HEK293T (cell line): ENCODE data around the gene EBP.

Experiments used
- CTCF ChIA-PET: fragments of 350-600 bp; formaldehyde crosslinking; extraction: SDS; loops from one replicate; lab custom pipeline; 2021; ENCODE audit warnings: antibody characterized with exemption, inconsistent platforms; lab: Yijun Ruan, JAX
- POLR2A ChIA-PET: fragments of 350-600 bp; formaldehyde crosslinking; extraction: SDS; loops from one replicate; lab custom pipeline; 2020; ENCODE audit warnings: antibody characterized with exemption, inconsistent platforms; lab: Yijun Ruan, JAX
- DNase-seq: peaks from one replicate; pipeline ENCODE4 v3.0.0; 2012; ENCODE audit warnings: mixed read lengths; ENCODE audit errors: extremely low spot score
- ARNT ChIP-seq: fragments of 450-650 bp; IDR thresholded peaks from 2 replicates; pipeline ENCODE4 v1.6.1; 2017; ENCODE audit warnings: mild to moderate bottlenecking
- BHLHE40 ChIP-seq: fragments of 450-650 bp; IDR thresholded peaks from 2 replicates; pipeline ENCODE4 v1.6.1; 2016; ENCODE audit warnings: mild to moderate bottlenecking, moderate library complexity, borderline replicate concordance
- CTBP1 ChIP-seq: fragments of 450-650 bp; IDR thresholded peaks from 2 replicates; pipeline ENCODE4 v1.6.1; 2016; ENCODE audit warnings: borderline replicate concordance
- ELF4 ChIP-seq: fragments of 450-650 bp; IDR thresholded peaks from 2 replicates; pipeline ENCODE4 v1.6.1; 2017; ENCODE audit warnings: antibody characterized with exemption
- FOXA1 ChIP-seq: fragments of 450-650 bp; IDR thresholded peaks from 2 replicates; pipeline ENCODE4 v1.6.1; 2016; ENCODE audit warnings: mild to moderate bottlenecking
- FOXK2 ChIP-seq: fragments of 450-650 bp; IDR thresholded peaks from 2 replicates; pipeline ENCODE4 v1.6.1; 2016; ENCODE audit warnings: mild to moderate bottlenecking
- FOXM1 ChIP-seq: fragments of 450-650 bp; IDR thresholded peaks from 2 replicates; pipeline ENCODE4 v1.6.1; 2017; ENCODE audit warnings: mild to moderate bottlenecking, borderline replicate concordance
- HDGF ChIP-seq: fragments of 450-650 bp; IDR thresholded peaks from 2 replicates; pipeline ENCODE4 v1.6.1; 2017; ENCODE audit warnings: antibody characterized with exemption, borderline replicate concordance
- L3MBTL2 ChIP-seq: fragments of 450-650 bp; conservative IDR thresholded peaks from 2 replicates; pipeline ENCODE4 v1.6.1; 2016; ENCODE audit warnings: mild to moderate bottlenecking
- LEF1 ChIP-seq: fragments of 450-650 bp; IDR thresholded peaks from 2 replicates; pipeline ENCODE4 v1.6.1; 2017; ENCODE audit warnings: mild to moderate bottlenecking, borderline replicate concordance
- NFRKB ChIP-seq: fragments of 450-650 bp; IDR thresholded peaks from 2 replicates; pipeline ENCODE4 v1.6.1; 2016; ENCODE audit warnings: mild to moderate bottlenecking, moderate library complexity
- SP1 ChIP-seq: fragments of 450-650 bp; IDR thresholded peaks from 2 replicates; pipeline ENCODE4 v1.6.1; 2017
- SUZ12 ChIP-seq: fragments of 450-650 bp; IDR thresholded peaks from 2 replicates; pipeline ENCODE4 v1.6.1; 2016; ENCODE audit warnings: mild to moderate bottlenecking
- TARDBP ChIP-seq: fragments of 450-650 bp; IDR thresholded peaks from 2 replicates; pipeline ENCODE4 v1.6.1; 2016
- ZNF384 ChIP-seq: fragments of 450-650 bp; IDR thresholded peaks from 2 replicates; pipeline ENCODE4 v1.6.1; 2016
- TF ChIP-seq, protein P1 (sequence below): fragments of 450-650 bp; IDR thresholded peaks from 2 replicates; pipeline ENCODE4 v1.6.1; 2016

The EBP gene

DNA sequence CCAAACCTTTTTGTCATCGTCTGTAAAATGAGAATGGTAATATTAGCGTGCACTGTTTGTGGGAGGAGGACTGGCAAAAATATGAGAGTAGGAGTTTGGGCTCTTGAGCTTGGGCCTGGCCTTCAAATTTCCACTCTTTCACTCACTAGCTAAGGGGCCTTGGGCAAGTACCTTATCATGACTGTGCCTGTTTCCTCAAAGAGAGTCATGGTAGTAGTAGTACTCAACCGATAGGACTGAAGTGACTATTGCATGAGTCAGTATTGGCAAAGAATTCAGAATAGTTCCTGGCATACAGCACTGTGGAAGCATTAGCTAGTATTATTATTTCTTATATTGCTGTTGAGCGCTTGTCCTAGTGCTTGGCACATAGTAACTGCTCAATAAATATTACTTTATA, 36.7 kb downstream of the EBP start:
- peak; percentile 1 for DNase-seq
- ChIA-PET CTCF (no interaction called here), POLR2A (no interaction called here)
- TF ChIP-seq LEF1 (no peak), ARNT (no peak), SP1 (no peak), FOXA1 (no peak), ELF4 (no peak), L3MBTL2 (no peak), CTBP1 (no peak), FOXK2 (no peak), ZNF384 (no peak), TARDBP (no peak), BHLHE40 (no peak), FOXM1 (no peak), HDGF (no peak)
- TF ChIP-seq, protein P1, sequence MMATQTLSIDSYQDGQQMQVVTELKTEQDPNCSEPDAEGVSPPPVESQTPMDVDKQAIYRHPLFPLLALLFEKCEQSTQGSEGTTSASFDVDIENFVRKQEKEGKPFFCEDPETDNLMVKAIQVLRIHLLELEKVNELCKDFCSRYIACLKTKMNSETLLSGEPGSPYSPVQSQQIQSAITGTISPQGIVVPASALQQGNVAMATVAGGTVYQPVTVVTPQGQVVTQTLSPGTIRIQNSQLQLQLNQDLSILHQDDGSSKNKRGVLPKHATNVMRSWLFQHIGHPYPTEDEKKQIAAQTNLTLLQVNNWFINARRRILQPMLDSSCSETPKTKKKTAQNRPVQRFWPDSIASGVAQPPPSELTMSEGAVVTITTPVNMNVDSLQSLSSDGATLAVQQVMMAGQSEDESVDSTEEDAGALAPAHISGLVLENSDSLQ = no peak

DNA sequence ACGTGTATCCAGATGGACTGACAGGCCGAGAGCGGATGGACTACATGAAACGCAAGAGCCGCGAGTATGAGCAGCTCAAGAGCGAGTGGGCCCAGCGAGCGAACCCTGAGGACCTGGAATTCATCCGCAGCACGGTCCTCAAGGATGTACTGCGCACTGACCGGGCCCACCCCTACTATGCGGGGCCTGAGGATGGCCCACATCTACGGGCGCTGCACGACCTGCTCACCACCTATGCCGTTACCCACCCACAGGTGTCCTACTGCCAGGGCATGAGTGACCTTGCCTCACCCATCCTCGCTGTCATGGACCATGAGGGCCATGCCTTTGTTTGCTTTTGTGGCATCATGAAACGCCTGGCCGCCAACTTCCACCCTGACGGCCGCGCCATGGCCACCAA, 38.0 kb downstream of the EBP start:
- ChIA-PET CTCF (no interaction called here), POLR2A (no interaction called here)
- no peak for DNase-seq
- TF ChIP-seq BHLHE40 (no peak), FOXM1 (no peak), FOXK2 (no peak), LEF1 (no peak), TARDBP (no peak), ARNT (no peak), FOXA1 (no peak), SP1 (no peak), ELF4 (no peak), NFRKB (no peak), L3MBTL2 (no peak), ZNF384 (no peak), SUZ12 (no peak), HDGF (no peak), CTBP1 (no peak)
- TF ChIP-seq, protein P1 = no peak

DNA sequence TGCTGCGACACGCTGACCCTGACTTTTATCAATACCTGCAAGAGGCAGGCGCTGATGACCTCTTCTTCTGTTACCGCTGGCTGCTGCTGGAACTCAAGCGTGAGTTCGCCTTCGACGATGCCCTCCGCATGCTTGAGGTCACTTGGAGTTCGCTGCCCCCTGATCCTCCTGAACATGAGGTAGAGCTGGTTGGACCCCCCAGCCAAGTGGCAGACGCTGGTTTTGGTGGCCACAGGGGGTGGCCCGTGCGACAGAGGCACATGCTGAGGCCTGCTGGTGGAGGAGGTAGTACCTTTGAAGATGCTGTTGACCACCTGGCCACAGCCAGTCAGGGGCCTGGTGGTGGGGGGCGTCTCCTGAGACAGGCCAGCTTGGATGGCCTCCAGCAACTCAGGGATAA, 38.4 kb downstream of the EBP start:
- POLR2A ChIA-PET = no interaction called here
- TF ChIP-seq BHLHE40 = no peak
- no peak for TF ChIP-seq ZNF384
- TF ChIP-seq ELF4 = no peak
- no peak for TF ChIP-seq L3MBTL2
- no peak for TF ChIP-seq SP1
- TF ChIP-seq FOXK2 = no peak
- no peak for TF ChIP-seq ARNT
- no peak for TF ChIP-seq LEF1
- no peak for TF ChIP-seq CTBP1
- TF ChIP-seq, protein P1 = no peak
- no peak for TF ChIP-seq TARDBP
- no peak for TF ChIP-seq FOXA1
- no peak for TF ChIP-seq FOXM1
- no peak for TF ChIP-seq HDGF
- TF ChIP-seq NFRKB = no peak
- TF ChIP-seq SUZ12 = no peak
- DNase-seq = no peak
- CTCF ChIA-PET = no interaction called here

DNA sequence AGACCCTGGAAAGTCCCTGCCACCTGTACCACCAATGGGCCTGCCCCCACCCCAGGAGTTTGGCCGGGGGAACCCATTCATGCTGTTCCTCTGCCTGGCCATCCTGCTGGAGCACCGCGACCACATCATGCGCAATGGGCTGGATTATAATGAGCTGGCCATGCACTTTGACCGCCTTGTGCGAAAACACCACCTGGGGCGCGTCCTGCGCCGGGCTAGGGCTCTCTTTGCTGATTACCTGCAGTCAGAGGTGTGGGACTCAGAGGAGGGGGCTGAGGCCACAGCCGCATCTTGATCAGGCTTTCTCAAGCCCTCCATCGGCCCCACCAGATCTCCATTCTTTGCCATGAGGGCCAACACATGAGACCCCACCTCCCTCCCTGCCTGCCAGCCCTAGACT, 39.1 kb downstream of the EBP start:
- CTCF ChIA-PET = no interaction called here
- no peak for DNase-seq
- TF ChIP-seq SUZ12 = no peak
- TF ChIP-seq, protein P1 = no peak
- no peak for TF ChIP-seq FOXM1
- no peak for TF ChIP-seq CTBP1
- TF ChIP-seq L3MBTL2 = no peak
- TF ChIP-seq SP1 = no peak
- no peak for TF ChIP-seq BHLHE40
- no peak for TF ChIP-seq FOXK2
- no peak for TF ChIP-seq LEF1
- no peak for TF ChIP-seq ELF4
- no peak for TF ChIP-seq ZNF384
- POLR2A ChIA-PET = no interaction called here

DNA sequence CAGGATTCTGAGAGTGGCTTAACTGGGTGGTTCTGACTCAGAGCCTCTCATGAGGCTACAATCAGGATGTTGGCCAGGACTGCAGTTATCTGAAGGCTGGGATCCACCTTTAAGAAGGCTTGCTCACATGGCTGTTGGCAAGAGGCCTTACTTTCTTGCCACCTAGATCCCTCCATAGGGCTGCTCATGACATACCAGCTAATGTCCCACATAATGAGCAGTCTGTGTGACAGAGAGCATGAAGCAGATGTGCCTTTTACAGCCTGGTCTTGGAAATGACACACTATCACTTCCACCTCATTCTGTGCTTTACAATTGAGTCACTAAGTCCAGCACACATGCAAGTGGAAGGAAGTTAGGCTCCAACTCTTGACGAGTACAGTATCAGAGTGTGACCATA, 48.4 kb downstream of the EBP start:
- ChIA-PET POLR2A (no interaction called here), CTCF (no interaction called here)
- DNase-seq = no peak

More for the DNA sequence above, 48.4 kb downstream of the EBP start:
- no peak for TF ChIP-seq ARNT
- TF ChIP-seq FOXM1 = no peak
- no peak for TF ChIP-seq HDGF
- no peak for TF ChIP-seq SUZ12
- no peak for TF ChIP-seq LEF1
- TF ChIP-seq SP1 = no peak
- no peak for TF ChIP-seq TARDBP
- no peak for TF ChIP-seq FOXA1
- no peak for TF ChIP-seq ELF4
- TF ChIP-seq NFRKB = no peak
- TF ChIP-seq BHLHE40 = no peak
- no peak for TF ChIP-seq ZNF384
- no peak for TF ChIP-seq L3MBTL2
- TF ChIP-seq, protein P1 = no peak
- TF ChIP-seq FOXK2 = no peak
- no peak for TF ChIP-seq CTBP1
